GM12892 (cell line): ENCODE data around the gene YBX1.

Source experiments
- POLR2A ChIP-seq: IDR thresholded peaks from 2 replicates; pipeline ENCODE4 v1.6.1; 2011; ENCODE audit warnings: low read depth, low read length, control low read depth
- POLR2AphosphoS5 ChIP-seq: IDR thresholded peaks from 2 replicates; pipeline ENCODE4 v1.6.1; 2011; ENCODE audit warnings: low read depth, low read length, control low read depth

- no peak for TF ChIP-seq POLR2AphosphoS5
- TF ChIP-seq POLR2A = no peak
Measured at GRCh38 chr1:42739753-42740700, 57.8 kb downstream of the YBX1 start, which contains the start of gene CLDN19.
